ENCODE measurements around the gene POU2AF1.
"Not testable (repeated sequence)": the region's sequence is repeated elsewhere in the genome, so short reads cannot be mapped to it uniquely, and the experiment has no call there.

Gene POU2AF1

GRCh38 chr11:111409915-111410314, 30.8 kb upstream of the POU2AF1 start:
- DNase-seq (ENCODE audit: low read depth in 2 of 2), result no peak

DNA sequence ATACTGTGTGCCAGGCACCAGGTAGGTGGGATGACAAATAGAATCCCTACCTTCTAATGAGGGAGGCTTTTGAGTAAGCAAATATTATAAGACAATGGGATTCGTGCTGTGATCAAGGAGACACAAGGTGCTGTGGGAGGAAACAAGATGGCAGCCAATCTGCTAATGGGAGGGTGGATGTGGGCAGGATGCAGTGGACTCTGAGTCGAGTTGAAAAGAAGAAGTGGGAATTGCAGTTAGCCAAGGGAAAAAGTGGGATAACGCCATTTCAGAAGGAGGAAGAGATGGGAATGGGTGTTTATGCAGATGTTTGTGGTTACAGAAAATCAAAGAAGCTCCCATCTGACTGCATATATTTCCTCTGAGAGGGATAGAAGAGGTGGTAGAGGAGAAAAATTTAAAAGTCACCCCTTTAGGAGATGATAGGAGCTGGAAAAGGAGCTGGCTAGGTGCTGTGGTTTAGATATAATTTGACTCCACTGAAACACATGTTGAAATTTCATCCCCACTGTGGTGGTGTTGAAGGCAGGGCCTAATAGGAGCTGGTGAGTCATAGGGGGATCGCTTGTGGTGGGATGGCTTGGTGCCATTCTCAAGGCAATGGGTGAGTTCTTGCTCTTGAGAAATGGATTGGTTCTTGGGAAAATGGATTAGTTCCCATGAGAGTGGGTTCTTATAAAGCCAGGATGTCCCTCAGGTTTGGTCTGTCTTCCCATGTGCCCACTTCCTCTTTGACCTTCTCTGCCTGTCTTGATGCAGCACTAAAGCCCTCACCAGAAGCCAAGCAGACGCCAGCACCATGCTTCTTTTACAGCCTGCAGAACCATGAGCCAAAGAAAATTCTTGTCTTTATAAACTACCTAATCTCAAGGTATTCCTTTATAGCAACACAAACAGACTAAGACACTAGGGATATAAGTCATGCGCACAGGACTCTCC, 30.0 kb upstream of the POU2AF1 start:
- no peak for DNase-seq (ENCODE audit: low read depth in 2 of 2)

GRCh38 chr11:111407652-111408051, 28.6 kb upstream of the POU2AF1 start:
- no peak for DNase-seq (ENCODE audit: low read depth in 2 of 2)

GRCh38 chr11:111406589-111406988, 27.5 kb upstream of the POU2AF1 start:
- no peak for DNase-seq (ENCODE audit: low read depth in 2 of 2)

DNA sequence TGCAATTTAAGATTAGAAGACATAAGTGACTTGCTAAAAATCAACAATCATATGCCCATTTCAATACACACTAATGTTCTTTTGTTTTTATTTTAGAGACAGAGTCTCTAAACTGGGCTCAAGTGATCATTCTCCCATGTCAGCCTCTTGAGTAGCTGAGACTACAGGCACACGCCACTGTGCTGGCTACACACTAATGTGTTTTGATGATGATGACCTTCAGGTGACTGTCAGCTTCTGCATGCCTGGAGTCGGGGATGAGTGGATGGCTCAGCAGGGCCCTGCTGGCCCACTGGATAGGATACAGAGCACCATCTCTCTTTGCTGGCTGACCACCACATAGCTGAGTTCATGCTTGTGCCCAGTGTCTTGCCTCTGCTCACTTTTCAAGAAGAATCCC, 27.0 kb upstream of the POU2AF1 start:
- DNase-seq (ENCODE audit: low read depth in 2 of 2), result no peak

- DNase-seq (ENCODE audit: low read depth in 2 of 2), result no peak
These were observed 26.5 kb upstream of the POU2AF1 start for GRCh38 chr11:111405551-111405950.

DNA sequence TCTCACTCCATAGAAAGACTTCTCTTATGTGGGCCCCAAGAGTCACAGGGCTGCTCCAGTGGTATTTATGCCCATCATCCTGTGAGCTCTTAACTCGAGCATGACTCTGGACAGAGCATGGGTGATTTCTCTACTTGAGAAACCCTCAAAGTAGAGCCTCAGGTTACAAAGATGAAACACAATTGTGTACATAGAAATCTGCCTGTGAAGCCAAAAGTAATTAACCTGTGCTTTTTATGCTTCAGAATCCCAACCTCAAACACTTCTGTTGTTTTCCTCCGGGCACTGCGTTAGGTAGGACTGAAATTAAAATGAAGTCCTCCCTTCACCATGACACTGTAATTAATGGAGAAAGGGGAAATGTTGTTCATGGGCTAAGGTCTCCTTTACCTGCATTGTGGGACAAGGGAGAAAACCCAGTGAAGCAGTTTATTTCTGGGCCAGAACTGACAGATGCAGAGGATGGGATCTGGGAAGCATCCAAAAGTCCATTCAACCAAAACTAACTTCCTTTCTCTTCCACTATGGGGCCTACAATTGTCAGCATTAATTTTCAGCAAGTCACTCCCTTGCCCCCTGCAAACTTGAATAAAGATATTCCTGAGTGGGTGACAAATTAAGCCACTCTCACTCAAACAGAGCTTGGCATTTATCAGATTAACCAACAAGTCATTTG, 24.1 kb upstream of the POU2AF1 start:
- DNase-seq (ENCODE audit: low read depth in 2 of 2), result no peak

GRCh38 chr11:111402411-111402810, 23.3 kb upstream of the POU2AF1 start:
- no peak for DNase-seq (ENCODE audit: low read depth in 2 of 2)

- DNase-seq (ENCODE audit: low read depth in 2 of 2), result not testable (repeated sequence)
These were observed 22.9 kb upstream of the POU2AF1 start for GRCh38 chr11:111401957-111402356.

DNA sequence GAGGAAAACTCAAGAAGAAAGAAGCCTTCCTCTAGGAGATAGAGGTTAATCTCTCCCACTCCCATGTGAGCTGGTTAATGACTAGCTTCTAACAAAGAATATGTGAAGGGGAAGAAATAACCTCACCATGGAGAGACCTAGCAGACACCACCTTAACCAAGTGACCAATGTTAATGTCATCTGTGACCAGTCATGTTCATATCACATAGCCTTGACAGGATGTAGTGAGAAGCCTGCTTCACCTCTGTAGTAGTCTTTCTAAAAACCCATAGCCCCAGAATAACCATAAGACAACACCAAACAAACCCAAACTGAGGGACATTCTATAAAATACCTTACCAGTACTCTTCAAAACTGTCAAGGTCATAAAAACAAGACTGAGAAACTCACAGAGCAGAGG, 21.5 kb upstream of the POU2AF1 start:
- DNase-seq (ENCODE audit: low read depth in 2 of 2), result no peak

DNA sequence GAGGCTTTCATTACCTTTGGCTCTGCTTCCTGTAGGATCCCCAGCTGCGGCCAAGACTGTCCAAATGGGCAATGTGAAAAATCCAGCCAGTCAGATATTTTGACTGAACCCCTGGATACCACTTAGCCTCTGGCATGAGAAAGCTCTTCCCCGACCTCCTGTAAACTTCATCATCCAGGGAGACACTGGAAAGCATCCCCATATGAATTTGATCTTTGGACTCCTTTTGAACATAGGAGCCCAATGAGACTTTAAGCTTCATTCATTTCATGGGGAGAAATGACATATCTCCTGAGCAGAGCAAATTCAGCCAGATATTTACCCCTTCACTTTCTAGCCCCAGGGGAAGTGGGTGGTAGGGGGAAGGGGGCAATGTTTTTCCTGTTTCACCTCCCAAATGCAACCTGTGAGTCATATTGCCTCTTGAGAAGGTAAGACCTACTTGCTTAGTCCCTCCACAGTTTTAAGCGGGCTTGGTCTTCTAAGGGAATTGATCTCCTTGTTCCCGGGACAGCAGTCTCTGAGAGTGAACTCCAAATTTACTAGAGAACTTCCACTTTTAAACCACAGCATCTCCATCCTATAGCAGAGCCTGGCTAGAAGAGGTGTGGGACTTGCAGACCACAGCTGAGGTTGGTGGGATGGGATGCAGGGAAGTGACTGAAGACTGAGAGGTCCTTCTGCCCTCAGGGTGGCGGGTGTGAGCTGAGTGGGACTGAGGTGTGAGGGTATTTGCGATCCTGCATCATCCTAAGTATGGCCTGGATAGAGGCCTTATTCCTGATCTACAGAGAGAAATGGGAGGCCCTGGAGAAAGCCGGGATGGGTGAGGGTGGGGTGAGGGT, 20.3 kb upstream of the POU2AF1 start:
- DNase-seq (ENCODE audit: low read depth in 2 of 2), result no peak

- no peak for DNase-seq (ENCODE audit: low read depth in 2 of 2)
These were observed 18.0 kb upstream of the POU2AF1 start for GRCh38 chr11:111397034-111397433.

DNA sequence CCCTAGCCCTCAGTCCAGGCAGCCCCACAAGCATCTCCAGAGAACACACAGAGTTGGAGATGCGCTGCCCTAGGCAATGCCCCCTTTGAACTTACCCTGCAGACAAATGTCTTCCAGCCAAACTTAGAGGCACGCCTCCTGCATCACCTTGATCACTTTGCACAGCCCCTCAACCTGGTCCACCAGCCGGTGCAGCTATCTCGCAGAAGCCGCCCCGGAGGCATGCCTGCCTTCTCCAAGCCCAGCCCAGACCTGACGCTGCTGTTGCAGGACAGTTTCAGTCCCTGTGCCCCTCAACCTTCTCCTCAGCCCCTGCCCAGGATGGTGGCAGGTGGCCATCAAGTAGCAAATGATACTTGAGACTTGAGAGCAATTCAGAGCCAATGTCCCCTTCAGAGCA, 16.7 kb upstream of the POU2AF1 start:
- DNase-seq (ENCODE audit: low read depth in 2 of 2), result no peak

GRCh38 chr11:111395081-111395480, 16.0 kb upstream of the POU2AF1 start:
- no peak for DNase-seq (ENCODE audit: low read depth in 2 of 2)

GRCh38 chr11:111394147-111394546, 15.1 kb upstream of the POU2AF1 start:
- not testable (repeated sequence) for DNase-seq (ENCODE audit: low read depth in 2 of 2)

DNA sequence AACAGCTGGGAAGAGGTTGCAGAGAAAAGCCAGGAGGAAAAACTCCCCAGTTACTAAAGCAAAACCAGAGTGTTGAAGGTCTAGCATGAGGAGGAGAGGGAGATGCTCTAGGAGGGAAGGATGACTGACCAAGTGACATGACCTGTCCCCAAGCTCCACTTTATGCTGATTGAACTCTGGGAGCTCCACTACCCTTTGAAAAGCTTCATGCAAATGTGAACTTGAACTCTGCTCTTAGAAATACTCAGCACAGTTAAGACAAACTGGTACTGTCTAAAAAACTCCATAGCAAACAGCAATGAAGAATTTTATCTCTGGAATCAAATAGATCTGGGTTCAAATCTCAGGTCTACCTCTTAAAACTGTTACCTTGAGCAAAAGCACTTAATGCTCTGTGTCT, 14.5 kb upstream of the POU2AF1 start:
- DNase-seq (ENCODE audit: low read depth in 2 of 2), result no peak

DNA sequence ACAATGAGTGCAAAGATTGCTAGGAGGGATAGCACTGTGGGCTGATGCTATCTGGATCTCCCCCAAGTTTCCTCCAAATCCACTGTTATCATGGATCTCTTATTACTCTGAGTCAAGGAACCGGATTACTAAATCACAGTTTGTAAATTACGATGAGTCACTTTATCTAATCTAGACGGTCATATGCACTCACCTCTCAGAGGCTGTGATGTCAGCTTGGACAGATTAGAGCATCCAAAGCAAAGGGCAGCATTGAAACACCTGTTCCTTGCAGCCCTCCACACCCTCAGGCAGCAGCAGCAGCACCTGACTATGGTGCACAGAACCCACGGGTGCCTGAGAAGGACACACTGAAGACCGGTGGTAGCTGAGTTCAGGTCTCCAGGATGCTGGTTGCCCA, 14.0 kb upstream of the POU2AF1 start:
- DNase-seq (ENCODE audit: low read depth in 2 of 2), result no peak

DNA sequence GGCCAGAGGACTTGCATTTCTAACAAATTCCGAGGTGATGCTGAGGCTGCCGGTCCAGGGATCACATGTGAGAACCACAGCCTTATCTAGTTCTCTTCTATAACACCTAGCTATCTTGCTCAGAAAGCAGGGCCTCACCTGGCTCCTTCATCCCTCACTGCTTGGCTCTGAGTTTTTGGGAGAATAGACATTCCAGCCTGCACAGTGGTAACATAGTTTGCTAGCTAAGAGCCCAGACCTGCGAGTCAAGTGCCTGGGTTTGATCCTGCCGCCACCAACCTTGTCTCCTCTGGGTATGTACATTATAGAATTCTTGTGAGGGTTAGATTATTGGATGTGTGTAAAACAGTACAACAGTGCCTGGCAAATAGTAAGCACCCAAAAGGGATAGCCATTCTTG, 13.5 kb upstream of the POU2AF1 start:
- DNase-seq (ENCODE audit: low read depth in 2 of 2), result no peak

DNA sequence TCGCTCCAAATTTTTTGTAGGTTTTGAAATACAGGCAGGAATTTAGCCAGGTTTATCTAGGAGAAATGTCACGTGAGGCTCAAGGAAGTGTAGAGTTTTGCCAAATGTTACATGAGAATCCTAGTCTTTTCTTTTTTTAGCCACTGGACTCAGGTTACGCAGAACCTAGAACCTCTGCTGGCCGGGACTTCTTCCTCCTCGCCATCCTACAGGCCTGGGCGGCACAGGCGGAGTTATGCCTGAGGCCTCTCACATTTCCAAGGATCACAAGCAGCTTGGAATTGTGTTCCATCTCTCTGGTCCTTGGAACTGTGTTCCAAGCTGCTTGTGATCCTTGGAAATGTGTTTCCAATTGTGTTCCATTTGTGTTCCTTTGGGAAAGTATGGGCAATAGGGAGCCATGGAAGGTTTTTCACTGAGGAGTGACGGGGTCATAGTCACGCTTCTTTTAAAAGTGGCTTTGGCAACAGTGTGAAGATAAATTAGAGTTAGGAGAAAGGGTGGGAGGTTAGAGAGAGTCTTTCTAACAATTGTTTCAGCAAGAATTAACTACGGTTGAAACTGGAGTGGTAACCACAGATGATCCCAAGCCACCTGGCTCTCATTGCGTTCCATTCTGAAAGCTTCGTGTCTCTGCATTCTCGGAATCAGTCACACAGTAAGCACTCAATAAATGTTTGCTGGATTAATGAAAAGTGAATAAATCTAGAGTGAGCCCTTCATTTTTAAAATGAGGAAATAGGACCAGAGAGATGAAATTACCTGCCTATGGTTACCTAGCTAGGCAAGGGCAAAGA, 12.5 kb upstream of the POU2AF1 start:
- DNase-seq (ENCODE audit: low read depth in 2 of 2), result no peak

- DNase-seq (ENCODE audit: low read depth in 2 of 2), result no peak
These were observed 9.8 kb upstream of the POU2AF1 start for GRCh38 chr11:111388842-111389241.

GRCh38 chr11:111388420-111388819, 9.3 kb upstream of the POU2AF1 start:
- no peak for DNase-seq (ENCODE audit: low read depth in 2 of 2)

Measured in stimulated activated CD8-positive, alpha-beta memory T cell treated with anti-CD3 and anti-CD28 coated beads, Interleukin-2, amount 100 ng/mL, for 1 hour (primary cell).